Naive thymus-derived CD4-positive, alpha-beta T cell (primary cell): ENCODE data around the gene CYB561. TPM values are rescaled to one million over a fixed set of nuclear protein-coding genes. Genes with fewer than 3 reads are reported as not detected.

Experiments
- ATAC-seq: fragments of 150-1000 bp; cut with Tn5 transposase; 2 replicates; pipeline ENCODE4 v1.10.0; 2021; ENCODE audit warnings: mild to moderate bottlenecking, moderate library complexity
- CTCF ChIA-PET: fragments of 350-600 bp; sonication (Branson Sonifier 250); formaldehyde crosslinking; loops from one replicate; lab custom pipeline; 2021; ENCODE audit warnings: antibody characterized with exemption; lab: Charles Lee
- POLR2A ChIA-PET: fragments of 350-600 bp; sonication (Branson Sonifier 250); formaldehyde crosslinking; loops from one replicate; lab custom pipeline; 2021; ENCODE audit warnings: antibody characterized with exemption, inconsistent platforms; lab: Charles Lee
- DNase-seq, 9 donors: peaks; one replicate each; pipeline versions ENCODE4 v3.0.0 to v3.0.0-alpha.2; 2020 to 2022; ENCODE audit warnings: mixed read lengths in 1 of 9
- H3K27ac ChIP-seq: one replicate; pipeline ENCODE4 v1.7.0; 2013; ENCODE audit warnings: mild to moderate bottlenecking, low read depth, low read length, moderate library complexity
- H3K27me3 ChIP-seq, 2 donors: one replicate each; pipeline ENCODE4 v1.7.0; 2013; ENCODE audit warnings: low read length in 2 of 2, mild to moderate bottlenecking in 2 of 2, moderate library complexity in 2 of 2; ENCODE audit not compliant: control insufficient read depth in 2 of 2, insufficient read depth in 2 of 2
- H3K36me3 ChIP-seq, 3 experiments: 1 replicate in 2 of 3; 2 replicates in 1 of 3; pipeline ENCODE4 v1.7.0; 2013; ENCODE audit warnings: low read length in 3 of 3, mild to moderate bottlenecking in 3 of 3, moderate library complexity in 1 of 3; ENCODE audit not compliant: insufficient read depth in 3 of 3, control insufficient read depth in 2 of 3
- H3K4me1 ChIP-seq, 2 donors: one replicate each; pipeline ENCODE4 v1.7.0; 2013; ENCODE audit warnings: low read length in 2 of 2, mild to moderate bottlenecking in 2 of 2, moderate library complexity in 1 of 2; ENCODE audit not compliant: control insufficient read depth in 2 of 2, insufficient read depth in 2 of 2
- H3K4me3 ChIP-seq: 2 replicates; pipeline ENCODE4 v1.7.0; 2013; ENCODE audit warnings: mild to moderate bottlenecking, low read length
- H3K9me3 ChIP-seq, 3 experiments: 1 replicate in 2 of 3; 2 replicates in 1 of 3; pipeline ENCODE4 v1.7.0; 2013; ENCODE audit warnings: low read length in 3 of 3; ENCODE audit not compliant: control insufficient read depth in 2 of 3
- H3K27ac Mint-ChIP-seq, 9 donors: one replicate each; pipeline ENCODE4 v1.8.0; 2020 to 2022; ENCODE audit warnings: mixed read lengths in 9 of 9, mild to moderate bottlenecking in 8 of 9, moderate library complexity in 5 of 9, inconsistent platforms in 2 of 9
- H3K27me3 Mint-ChIP-seq, 5 donors: one replicate each; pipeline ENCODE4 v1.8.0; 2021 to 2022; ENCODE audit warnings: mixed read lengths in 5 of 5, mild to moderate bottlenecking in 1 of 5
- H3K36me3 Mint-ChIP-seq, 5 donors: one replicate each; pipeline ENCODE4 v1.8.0; 2020 to 2022; ENCODE audit warnings: mixed read lengths in 5 of 5, mild to moderate bottlenecking in 3 of 5, inconsistent platforms in 1 of 5
- H3K4me1 Mint-ChIP-seq, 7 donors: one replicate each; pipeline ENCODE4 v1.8.0; 2020 to 2022; ENCODE audit warnings: mixed read lengths in 7 of 7, mild to moderate bottlenecking in 3 of 7, inconsistent platforms in 1 of 7
- H3K4me3 Mint-ChIP-seq, 10 donors: one replicate each; pipeline ENCODE4 v1.8.0; 2020 to 2022; ENCODE audit warnings: mild to moderate bottlenecking in 10 of 10, mixed read lengths in 10 of 10, moderate library complexity in 6 of 10, inconsistent platforms in 2 of 10
- H3K9me3 Mint-ChIP-seq, 11 donors: one replicate each; pipeline ENCODE4 v1.8.0; 2020 to 2022; ENCODE audit warnings: mixed read lengths in 11 of 11, mild to moderate bottlenecking in 4 of 11, inconsistent platforms in 1 of 11, moderate library complexity in 1 of 11
- intact Hi-C, 2 donors: fragments of 100-400 bp; cut with micrococcal nuclease; formaldehyde crosslinking; loops; one replicate each; pipeline ENCODE4 v1.15.1; 2023
- polyA plus RNA-seq, 2 donors: library from polyadenylated mRNA; unstranded; fragments of 300-500 nt; fragmentation: Illumina TruSeq; gene quantifications; one replicate each; pipeline ENCODE4 v1.2.3, GENCODE V29; 2021
- total RNA-seq, 6 experiments: library from RNA in 5 of 6; stranded (reverse) in 5 of 6; gene quantifications; 1 replicate in 5 of 6; 2 replicates in 1 of 6; pipeline ENCODE4 v1.2.3 and lab custom pipeline; 2021 to 2026

CYB561 gene
- total and polyA plus RNA-seq, 7 experiments from 2014 or later = 1.9 to 20.4 (median 5.4) TPM

- intact Hi-C loops = no loop called here
- no peak for ATAC-seq
- no peak for DNase-seq
- peaks cover 0 to 17% (median 0%) of the 10 kb centered on the region in 5 donors for H3K27me3 Mint-ChIP-seq
- H3K4me1 Mint-ChIP-seq = peaks cover 2 to 20% (median 8%) of the 10 kb centered on the region in 7 donors
- H3K9me3 Mint-ChIP-seq = peaks cover 0 to 2% (median 0%) of the 10 kb centered on the region in 11 donors
- peaks cover 0 to 4% (median 0%) of the 10 kb centered on the region in 5 donors for H3K36me3 Mint-ChIP-seq
- CTCF ChIA-PET = interaction anchor here (1.6 kb wide), 1 partner anchor 11 kb away, joined by 3 read pairs; no protein-coding TSS in a partner anchor
- H3K36me3 ChIP-seq = no peaks in the 10 kb centered on the region
- H3K27ac ChIP-seq = no peak overlapping the region
- H3K4me3 ChIP-seq = no peak overlapping the region
- H3K4me3 Mint-ChIP-seq = no peak overlapping the region
- no peaks in the 10 kb centered on the region for H3K27me3 ChIP-seq
- peaks cover 3 to 7% of the 10 kb centered on the region in 2 donors for H3K4me1 ChIP-seq
- H3K27ac Mint-ChIP-seq = no peak overlapping the region
- POLR2A ChIA-PET = interaction anchor here (0.9 kb wide), 1 partner anchor 9 kb away, joined by 3 read pairs; no protein-coding TSS in a partner anchor
- H3K9me3 ChIP-seq = no peaks in the 10 kb centered on the region
Measured at GRCh38 chr17:63452046-63452961, 6.2 kb upstream of the CYB561 start.

- H3K4me3 Mint-ChIP-seq = no peak overlapping the region
- intact Hi-C loops = no loop called here
- H3K27me3 Mint-ChIP-seq = peaks cover 0 to 17% (median 0%) of the 10 kb centered on the region in 5 donors
- ChIA-PET POLR2A (interaction anchor here (0.9 kb wide), 1 partner anchor 8 kb away, joined by 3 read pairs; no protein-coding TSS in a partner anchor), CTCF (interaction anchor here (0.7 kb wide), 1 partner anchor 149 kb away, joined by 3 read pairs; no protein-coding TSS in a partner anchor)
- Histone ChIP-seq H3K4me3 (no peak overlapping the region), H3K4me1 (peaks cover 9 to 11% of the 10 kb centered on the region in 2 donors), H3K36me3 (no peaks in the 10 kb centered on the region), H3K9me3 (no peaks in the 10 kb centered on the region), H3K27me3 (no peaks in the 10 kb centered on the region), H3K27ac (no peak overlapping the region)
- DNase-seq (no peak), ATAC-seq (no peak)
- H3K4me1 Mint-ChIP-seq = peaks cover 4 to 23% (median 10%) of the 10 kb centered on the region in 7 donors
- H3K27ac Mint-ChIP-seq = no peak overlapping the region
- H3K9me3 Mint-ChIP-seq = peaks cover 0 to 2% (median 0%) of the 10 kb centered on the region in 11 donors
- peaks cover 0 to 5% (median 0%) of the 10 kb centered on the region in 5 donors for H3K36me3 Mint-ChIP-seq
Measured at GRCh38 chr17:63451150-63451549, 5.0 kb upstream of the CYB561 start.

GRCh38 chr17:63450551-63450950 lies 4.4 kb upstream of the CYB561 start:
- Mint-ChIP-seq H3K36me3 (peaks cover 0 to 5% (median 0%) of the 10 kb centered on the region in 5 donors), H3K4me3 (peak overlapping the region in 1 of 10 donors; percentile 8), H3K9me3 (peaks cover 0 to 2% (median 0%) of the 10 kb centered on the region in 11 donors), H3K4me1 (peaks cover 4 to 23% (median 10%) of the 10 kb centered on the region in 7 donors), H3K27me3 (peaks cover 0 to 17% (median 0%) of the 10 kb centered on the region in 5 donors), H3K27ac (no peak overlapping the region)
- intact Hi-C loops = no loop called here
- POLR2A ChIA-PET = no interaction called here
- Histone ChIP-seq H3K9me3 (no peaks in the 10 kb centered on the region), H3K4me3 (no peak overlapping the region), H3K4me1 (peaks cover 9 to 11% of the 10 kb centered on the region in 2 donors), H3K27ac (no peak overlapping the region), H3K27me3 (no peaks in the 10 kb centered on the region), H3K36me3 (no peaks in the 10 kb centered on the region)
- ATAC-seq = no peak
- DNase-seq = no peak
- CTCF ChIA-PET = interaction anchor here (0.7 kb wide), 1 partner anchor 150 kb away, joined by 3 read pairs; no protein-coding TSS in a partner anchor

- H3K4me1 ChIP-seq = peaks cover 9 to 11% of the 10 kb centered on the region in 2 donors
- intact Hi-C loops = loop anchor here (5.0 to 10.0 kb wide), 6 partner anchors 56 to 394 kb away; partner anchors contain the start of genes CCDC47 (in 1 of the 2), DCAF7 (in 1 of the 2), DDX42 (in 1 of the 2) and SMARCD2 (in 1 of the 2)
- no peaks in the 10 kb centered on the region for H3K36me3 ChIP-seq
- no peaks in the 10 kb centered on the region for H3K9me3 Mint-ChIP-seq
- H3K27ac ChIP-seq = no peak overlapping the region
- ChIA-PET POLR2A (interaction anchor here (0.7 to 1.5 kb wide), 2 partner anchors 9 to 152 kb away, joined by 3 to 4 read pairs; partner anchors contain the start of gene TACO1), CTCF (no interaction called here)
- peaks cover 11 to 31% (median 20%) of the 10 kb centered on the region in 7 donors for H3K4me1 Mint-ChIP-seq
- DNase-seq = no peak
- peaks cover 0 to 28% (median 0%) of the 10 kb centered on the region in 5 donors for H3K27me3 Mint-ChIP-seq
- no peaks in the 10 kb centered on the region for H3K9me3 ChIP-seq
- peaks cover 0 to 7% (median 0%) of the 10 kb centered on the region in 5 donors for H3K36me3 Mint-ChIP-seq
- ATAC-seq = no peak
- H3K4me3 ChIP-seq = no peak overlapping the region
- peak overlapping the region in 4 of 9 donors; percentile 28 to 73 (median 38) for H3K27ac Mint-ChIP-seq
- peak overlapping the region in 5 of 10 donors; percentile 15 to 58 (median 34) for H3K4me3 Mint-ChIP-seq
- H3K27me3 ChIP-seq = no peaks in the 10 kb centered on the region
Measured at GRCh38 chr17:63448655-63449054, 2.5 kb upstream of the CYB561 start.

GRCh38 chr17:63447471-63448009 lies 1.4 kb upstream of the CYB561 start:
- H3K36me3 ChIP-seq = no peaks in the 10 kb centered on the region
- intact Hi-C loops = loop anchor here (2.0 to 10.0 kb wide), 8 partner anchors 23 to 395 kb away; partner anchors contain the start of genes ACE (in 1 of the 2), CCDC47 (in 1 of the 2), DCAF7 (in 1 of the 2) and DDX42 (in 1 of the 2)
- no peaks in the 10 kb centered on the region for H3K9me3 Mint-ChIP-seq
- H3K9me3 ChIP-seq = no peaks in the 10 kb centered on the region
- POLR2A ChIA-PET = interaction anchor here (0.5 to 0.6 kb wide), 2 partner anchors 151 to 259 kb away, joined by 3 read pairs; no protein-coding TSS in a partner anchor
- CTCF ChIA-PET = interaction anchor here (0.7 to 1.2 kb wide), 3 partner anchors 20 to 401 kb away, joined by 3 to 5 read pairs (median 4); no protein-coding TSS in a partner anchor
- H3K27ac ChIP-seq = no peak overlapping the region
- no peak for ATAC-seq
- H3K36me3 Mint-ChIP-seq = peaks cover 0 to 7% (median 0%) of the 10 kb centered on the region in 5 donors
- peak overlapping the region; percentile 61 for H3K4me3 ChIP-seq
- peaks cover 11 to 32% (median 20%) of the 10 kb centered on the region in 7 donors for H3K4me1 Mint-ChIP-seq
- peaks cover 9 to 11% of the 10 kb centered on the region in 2 donors for H3K4me1 ChIP-seq
- peak overlapping the region in 8 of 9 donors; percentile 33 to 84 (median 66) for H3K27ac Mint-ChIP-seq
- peaks cover 0 to 32% (median 0%) of the 10 kb centered on the region in 5 donors for H3K27me3 Mint-ChIP-seq
- DNase-seq = no peak
- peak overlapping the region; percentile 58 to 87 (median 79) for H3K4me3 Mint-ChIP-seq
- H3K27me3 ChIP-seq = no peaks in the 10 kb centered on the region
